ENCODE results near the gene UAP1. TPM values are rescaled to one million over a fixed set of nuclear protein-coding genes. Genes with fewer than 3 reads are reported as not detected.

Gene UAP1
- total and polyA plus RNA-seq, 2 donors (not counting 1 experiment from before 2014, with no cell fraction given) = 5.3 to 16.4 TPM

- no peaks in the 10 kb centered on the region for H3K9me3 ChIP-seq (ENCODE audit: control extremely low read depth in 1 of 3, control insufficient read depth in 2 of 3, insufficient read depth in 1 of 3, low read length in 2 of 3)
- no peak overlapping the region for H3K27ac ChIP-seq (ENCODE audit: low read length in 2 of 2)
- ATAC-seq (ENCODE audit: low read depth) = no peak
- H2AFZ ChIP-seq (ENCODE audit: insufficient read depth, low read depth, low read length, poor library complexity, severe bottlenecking) = no peak overlapping the region
- Mint-ChIP-seq H3K9me3 (ENCODE audit: insufficient read depth) (no peaks in the 10 kb centered on the region), H3K4me1 (no peaks in the 10 kb centered on the region), H3K4me3 (no peak overlapping the region), H3K27me3 (no peaks in the 10 kb centered on the region), H3K27ac (no peak overlapping the region)
- DNase-seq = no peak
- WGBS (ENCODE audit: insufficient coverage) = no CpG with 5 or more reads among the region's 6 CpGs
- no peak overlapping the region for H3K4me3 ChIP-seq (ENCODE audit: control extremely low read depth in 1 of 5, extremely low read depth in 1 of 5, insufficient read depth in 1 of 5, low read depth in 2 of 5, low read length in 4 of 5)
- no peaks in the 10 kb centered on the region for H3K4me1 ChIP-seq (ENCODE audit: control insufficient read depth in 2 of 2, insufficient read depth in 2 of 2, low read length in 2 of 2)
- TF ChIP-seq EZH2 (IDR thresholded peaks at IDR 0.05; ENCODE audit: borderline replicate concordance, insufficient read depth, low read depth, low read length, poor library complexity, severe bottlenecking) = no peak
- TF ChIP-seq CTCF (IDR thresholded peaks at IDR 0.05) = no peak
- no peaks in the 10 kb centered on the region for H3K79me2 ChIP-seq (ENCODE audit: control insufficient read depth, insufficient read depth, low read length)
- H3K27me3 ChIP-seq (replicated peaks in 1 of 4; ENCODE audit: control extremely low read depth in 1 of 4, control insufficient read depth in 3 of 4, insufficient read depth in 4 of 4, low read length in 3 of 4) = no peaks in the 10 kb centered on the region
- H3K4me2 ChIP-seq (replicated peaks; ENCODE audit: low read depth, low read length, poor library complexity, severe bottlenecking) = no peak overlapping the region
- no peak overlapping the region for H3K9ac ChIP-seq (ENCODE audit: low read length)
- H3K36me3 ChIP-seq (replicated peaks in 1 of 2; ENCODE audit: control extremely low read depth in 1 of 2, control insufficient read depth in 1 of 2, extremely low read depth in 1 of 2, insufficient read depth in 2 of 2, low read length in 1 of 2) = peaks cover 2 to 12% of the 10 kb centered on the region in 2 experiments
- intact Hi-C loops (cut with micrococcal nuclease) = no loop called here
- POLR2A ChIA-PET = no interaction called here
- CTCF ChIA-PET = no interaction called here
- H4K20me1 ChIP-seq (ENCODE audit: control insufficient read depth, insufficient read depth, low read length, poor library complexity, severe bottlenecking) = no peaks in the 10 kb centered on the region
Observed at GRCh38 chr1:162587347-162587746, 25.8 kb downstream of the UAP1 start.

- Histone ChIP-seq H3K4me1 (ENCODE audit: control insufficient read depth in 2 of 2, insufficient read depth in 2 of 2, low read length in 2 of 2) (no peaks in the 10 kb centered on the region), H3K4me2 (replicated peaks; ENCODE audit: low read depth, low read length, poor library complexity, severe bottlenecking) (no peak overlapping the region), H3K4me3 (ENCODE audit: control extremely low read depth in 1 of 5, extremely low read depth in 1 of 5, insufficient read depth in 1 of 5, low read depth in 2 of 5, low read length in 4 of 5) (no peak overlapping the region), H3K9ac (ENCODE audit: low read length) (no peak overlapping the region), H3K79me2 (ENCODE audit: control insufficient read depth, insufficient read depth, low read length) (no peaks in the 10 kb centered on the region), H4K20me1 (ENCODE audit: control insufficient read depth, insufficient read depth, low read length, poor library complexity, severe bottlenecking) (no peaks in the 10 kb centered on the region), H2AFZ (ENCODE audit: insufficient read depth, low read depth, low read length, poor library complexity, severe bottlenecking) (no peak overlapping the region), H3K27ac (ENCODE audit: low read length in 2 of 2) (no peak overlapping the region), H3K27me3 (replicated peaks in 1 of 4; ENCODE audit: control extremely low read depth in 1 of 4, control insufficient read depth in 3 of 4, insufficient read depth in 4 of 4, low read length in 3 of 4) (no peaks in the 10 kb centered on the region), H3K36me3 (replicated peaks in 1 of 2; ENCODE audit: control extremely low read depth in 1 of 2, control insufficient read depth in 1 of 2, extremely low read depth in 1 of 2, insufficient read depth in 2 of 2, low read length in 1 of 2) (peaks cover 2 to 15% of the 10 kb centered on the region in 2 experiments), H3K9me3 (ENCODE audit: control extremely low read depth in 1 of 3, control insufficient read depth in 2 of 3, insufficient read depth in 1 of 3, low read length in 2 of 3) (no peaks in the 10 kb centered on the region)
- DNase-seq (no peak), ATAC-seq (ENCODE audit: low read depth) (no peak)
- H3K4me1 Mint-ChIP-seq = no peaks in the 10 kb centered on the region
- no CpG with 5 or more reads among the region's 5 CpGs for WGBS (ENCODE audit: insufficient coverage)
- no peaks in the 10 kb centered on the region for H3K27me3 Mint-ChIP-seq
- no peak overlapping the region for H3K27ac Mint-ChIP-seq
- ChIA-PET POLR2A (no interaction called here), CTCF (no interaction called here)
- intact Hi-C loops (cut with micrococcal nuclease) = no loop called here
- no peak overlapping the region for H3K4me3 Mint-ChIP-seq
- no peaks in the 10 kb centered on the region for H3K9me3 Mint-ChIP-seq (ENCODE audit: insufficient read depth)
- no peak for TF ChIP-seq CTCF (IDR thresholded peaks at IDR 0.05)
Observed at GRCh38 chr1:162587761-162588260, 26.3 kb downstream of the UAP1 start.
